NB4 (cell line): ENCODE results near the gene SAXO2.

Experiments
- POLR2A ChIP-seq: IDR thresholded peaks from 2 replicates; pipeline ENCODE4 v1.6.1; 2011; ENCODE audit warnings: mild to moderate bottlenecking; ENCODE audit not compliant: insufficient read length; ENCODE audit errors: extremely low read depth
- TF ChIP-seq, protein P1 (sequence below): IDR thresholded peaks from one replicate; pipeline ENCODE4 v1.5.1; 2012; ENCODE audit warnings: low read depth, low read length
- TF ChIP-seq, protein P2 (sequence below): IDR thresholded peaks from 2 replicates; pipeline ENCODE4 v1.6.1; 2011; ENCODE audit warnings: low read depth, low read length

DNA sequence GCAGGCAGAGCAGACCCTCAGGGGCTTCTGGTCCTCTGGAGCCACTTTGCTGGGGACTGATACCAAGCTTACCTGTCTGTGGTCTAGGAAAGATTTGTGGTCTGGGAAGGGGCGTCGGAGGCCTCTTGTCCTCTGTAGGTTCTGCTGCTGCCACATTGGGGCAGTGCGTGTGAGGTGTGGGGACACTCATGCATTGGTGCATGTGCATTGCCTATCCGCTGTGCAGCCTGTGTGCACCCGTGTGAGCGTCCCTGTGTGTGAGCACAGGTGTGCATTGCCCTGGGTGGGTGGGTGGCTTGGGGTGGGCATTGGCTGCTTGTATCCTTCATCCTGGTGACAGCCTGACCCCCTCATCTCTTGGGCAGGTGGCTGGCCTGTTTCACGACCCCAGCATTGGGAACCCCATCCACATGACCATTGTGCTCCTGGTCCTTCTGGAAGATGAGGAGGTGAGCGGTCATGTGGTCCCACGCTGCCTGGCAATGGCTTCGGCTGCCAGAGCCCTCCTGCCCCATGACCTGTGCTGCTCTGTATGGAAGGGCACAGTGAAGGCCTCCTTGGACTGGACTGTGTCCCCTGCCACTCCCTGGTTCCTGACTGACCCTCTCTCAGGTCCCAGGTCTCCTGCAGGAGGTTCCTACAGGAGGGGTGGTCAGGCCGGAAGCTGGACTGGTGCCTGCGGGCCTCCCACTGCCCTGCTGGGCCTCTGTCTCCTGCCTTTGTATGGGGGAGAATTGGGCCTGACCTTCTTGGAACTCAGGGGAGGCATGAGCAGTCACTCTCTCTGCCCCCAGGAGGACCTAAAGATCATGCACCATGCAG lies 41.5 kb downstream of the SAXO2 start:
- TF ChIP-seq, protein P1, sequence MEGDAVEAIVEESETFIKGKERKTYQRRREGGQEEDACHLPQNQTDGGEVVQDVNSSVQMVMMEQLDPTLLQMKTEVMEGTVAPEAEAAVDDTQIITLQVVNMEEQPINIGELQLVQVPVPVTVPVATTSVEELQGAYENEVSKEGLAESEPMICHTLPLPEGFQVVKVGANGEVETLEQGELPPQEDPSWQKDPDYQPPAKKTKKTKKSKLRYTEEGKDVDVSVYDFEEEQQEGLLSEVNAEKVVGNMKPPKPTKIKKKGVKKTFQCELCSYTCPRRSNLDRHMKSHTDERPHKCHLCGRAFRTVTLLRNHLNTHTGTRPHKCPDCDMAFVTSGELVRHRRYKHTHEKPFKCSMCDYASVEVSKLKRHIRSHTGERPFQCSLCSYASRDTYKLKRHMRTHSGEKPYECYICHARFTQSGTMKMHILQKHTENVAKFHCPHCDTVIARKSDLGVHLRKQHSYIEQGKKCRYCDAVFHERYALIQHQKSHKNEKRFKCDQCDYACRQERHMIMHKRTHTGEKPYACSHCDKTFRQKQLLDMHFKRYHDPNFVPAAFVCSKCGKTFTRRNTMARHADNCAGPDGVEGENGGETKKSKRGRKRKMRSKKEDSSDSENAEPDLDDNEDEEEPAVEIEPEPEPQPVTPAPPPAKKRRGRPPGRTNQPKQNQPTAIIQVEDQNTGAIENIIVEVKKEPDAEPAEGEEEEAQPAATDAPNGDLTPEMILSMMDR, result no peak
- no peak for TF ChIP-seq POLR2A
- TF ChIP-seq, protein P2, sequence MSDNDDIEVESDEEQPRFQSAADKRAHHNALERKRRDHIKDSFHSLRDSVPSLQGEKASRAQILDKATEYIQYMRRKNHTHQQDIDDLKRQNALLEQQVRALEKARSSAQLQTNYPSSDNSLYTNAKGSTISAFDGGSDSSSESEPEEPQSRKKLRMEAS, result no peak
